BLaER1 treated with 17β-estradiol and CSF1 and Interleukin-3, amounts not matched to agents 10 nM and 100 nM (cell line): ENCODE measurements around the gene DLX3.

ENCODE experiments used
- H3K27ac ChIP-seq, 11 experiments: shearing (Covaris generic); formaldehyde crosslinking; 2 replicates each; pipeline ENCODE4 v1.8.1; 2022
- H3K27me3 ChIP-seq, 11 experiments: shearing (Covaris generic); formaldehyde crosslinking; 2 replicates each; pipeline ENCODE4 v1.8.1; 2022
- H3K36me3 ChIP-seq, 11 experiments: shearing (Covaris generic); formaldehyde crosslinking; 2 replicates each; pipeline ENCODE4 v1.8.1; 2022
- H3K4me1 ChIP-seq, 10 experiments: shearing (Covaris generic); formaldehyde crosslinking; 2 replicates each; pipeline ENCODE4 v1.8.1; 2022
- H3K4me2 ChIP-seq, 11 experiments: shearing (Covaris generic); formaldehyde crosslinking; 2 replicates each; pipeline ENCODE4 v1.8.1; 2022
- H3K4me3 ChIP-seq, 10 experiments: shearing (Covaris generic); formaldehyde crosslinking; 2 replicates each; pipeline ENCODE4 v1.8.1; 2022
- H3K9ac ChIP-seq, 11 experiments: shearing (Covaris generic); formaldehyde crosslinking; 2 replicates each; pipeline ENCODE4 v1.8.1; 2022
- H3K9me3 ChIP-seq, 11 experiments: shearing (Covaris generic); formaldehyde crosslinking; replicated peaks in 1 of 11; 2 replicates each; pipeline ENCODE4 v1.8.1; 2022
- H4K20me1 ChIP-seq, 11 experiments: shearing (Covaris generic); formaldehyde crosslinking; 2 replicates each; pipeline ENCODE4 v1.8.1; 2022
- Cebpa-rat ChIP-seq, 11 experiments: shearing (Covaris generic); IDR thresholded peaks; 2 replicates each; pipeline ENCODE4 v1.8.1; 2022

DLX3 gene

DNA sequence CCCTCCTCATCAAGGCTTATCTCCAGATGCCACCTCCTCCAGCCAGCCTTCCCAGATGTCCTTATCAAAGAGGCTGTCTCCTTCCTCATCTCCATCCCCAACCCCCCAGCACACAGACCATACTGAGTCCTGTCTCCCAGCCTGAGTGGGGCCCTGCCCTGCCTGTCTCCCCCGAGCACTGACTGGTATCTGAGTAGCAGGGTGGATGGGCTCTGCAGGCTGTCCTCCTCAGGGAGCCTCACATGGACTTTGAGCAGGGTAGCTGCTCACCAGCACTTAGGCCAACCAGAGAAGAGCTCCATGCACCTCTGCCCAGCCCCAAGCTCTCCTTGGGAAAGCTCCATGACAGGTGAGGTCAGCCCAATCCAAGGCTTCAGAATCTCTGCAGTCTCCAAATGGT lies 40.9 kb upstream of the DLX3 start:
- Histone ChIP-seq H3K27me3 (peaks cover 0 to 32% (median 8%) of the 10 kb centered on the region in 11 experiments; a peak in 14 of 22 replicates), H4K20me1 (peaks cover 0 to 7% (median 0%) of the 10 kb centered on the region in 11 experiments; a peak in 3 of 22 replicates), H3K36me3 (no peaks in the 10 kb centered on the region), H3K4me3 (no peak overlapping the region), H3K4me1 (no peaks in the 10 kb centered on the region), H3K27ac (no peak overlapping the region), H3K9me3 (no peaks in the 10 kb centered on the region), H3K9ac (no peak overlapping the region), H3K4me2 (no peak overlapping the region)
- TF ChIP-seq Cebpa-rat (IDR thresholded peaks at IDR 0.05) = no peak

GRCh38 chr17:50035421-50035879 lies 40.4 kb upstream of the DLX3 start:
- Histone ChIP-seq H3K9me3 (no peaks in the 10 kb centered on the region), H3K4me2 (no peak overlapping the region), H3K4me1 (no peaks in the 10 kb centered on the region), H3K4me3 (no peak overlapping the region), H3K36me3 (no peaks in the 10 kb centered on the region), H4K20me1 (peaks cover 0 to 7% (median 0%) of the 10 kb centered on the region in 11 experiments; a peak in 3 of 22 replicates), H3K27me3 (peaks cover 0 to 37% (median 8%) of the 10 kb centered on the region in 11 experiments; a peak in 15 of 22 replicates), H3K27ac (no peak overlapping the region), H3K9ac (no peak overlapping the region)
- TF ChIP-seq Cebpa-rat (IDR thresholded peaks at IDR 0.05) = no peak

DNA sequence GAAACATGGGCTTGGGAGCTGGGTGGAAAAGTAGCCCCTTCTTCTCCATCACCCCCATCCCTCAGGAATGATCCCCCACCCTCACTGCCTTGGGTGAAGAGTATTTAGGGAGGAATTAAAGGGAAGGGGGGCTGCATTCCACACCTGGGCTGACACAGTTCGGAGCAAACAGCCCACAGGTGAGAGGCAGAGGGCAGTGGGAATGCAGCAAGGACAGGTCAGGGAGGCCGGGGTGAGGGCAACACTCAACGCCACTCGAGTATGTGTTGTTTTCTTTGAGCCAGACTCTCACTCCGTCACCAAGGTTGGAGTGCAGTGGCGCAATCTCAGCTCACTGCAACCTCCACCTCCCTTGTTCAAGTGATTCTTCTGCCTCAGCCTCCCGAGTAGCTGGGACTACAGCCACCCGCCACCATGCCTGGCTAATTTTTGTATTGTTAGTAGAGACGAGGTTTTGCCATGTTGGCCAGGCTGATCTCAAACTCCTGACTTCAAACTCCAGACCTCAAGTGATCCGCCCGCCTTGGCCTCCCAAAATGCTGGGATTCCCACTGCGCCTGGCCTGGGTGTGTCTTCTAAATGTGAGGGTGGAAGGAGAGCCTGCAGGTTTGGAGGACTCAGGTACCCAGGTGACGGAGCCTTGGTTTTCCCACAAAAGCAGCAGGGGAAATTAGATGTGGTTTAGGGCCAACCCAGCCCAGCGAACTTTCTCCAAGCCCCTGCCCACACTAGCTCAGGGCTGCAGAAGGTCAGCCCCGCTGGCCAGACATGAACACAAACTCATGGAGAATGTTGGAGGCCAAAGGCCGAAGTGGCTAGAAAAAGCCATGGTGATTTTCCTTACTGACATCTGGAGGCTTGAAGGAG lies 39.7 kb upstream of the DLX3 start:
- Histone ChIP-seq H4K20me1 (peaks cover 0 to 7% (median 0%) of the 10 kb centered on the region in 11 experiments; a peak in 4 of 22 replicates), H3K36me3 (no peaks in the 10 kb centered on the region), H3K27ac (no peak overlapping the region), H3K27me3 (peaks cover 0 to 44% (median 15%) of the 10 kb centered on the region in 11 experiments; a peak in 15 of 22 replicates), H3K4me1 (no peaks in the 10 kb centered on the region), H3K9me3 (no peaks in the 10 kb centered on the region), H3K4me3 (no peak overlapping the region), H3K4me2 (no peak overlapping the region), H3K9ac (no peak overlapping the region)
- TF ChIP-seq Cebpa-rat (IDR thresholded peaks at IDR 0.05) = no peak

DNA sequence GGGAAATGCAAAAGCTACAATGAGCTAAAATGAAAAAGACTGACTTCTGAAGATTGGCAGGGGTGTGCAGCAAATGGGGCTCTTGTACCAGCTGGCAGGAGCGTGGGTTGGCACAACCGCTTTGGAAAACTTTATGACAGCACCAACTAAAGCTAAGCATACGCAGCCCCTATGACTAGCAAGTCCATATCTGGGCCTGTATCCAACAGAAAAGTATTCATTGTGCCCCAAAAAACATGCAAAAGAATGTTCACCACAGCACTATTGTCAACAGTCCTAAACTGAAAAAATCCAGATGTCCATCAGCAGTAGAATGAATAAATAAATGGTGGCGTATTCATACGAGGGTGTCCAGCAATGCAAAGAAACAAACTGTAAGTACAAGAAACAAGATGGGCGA lies 38.3 kb upstream of the DLX3 start:
- no peak overlapping the region for H3K4me2 ChIP-seq
- H3K4me1 ChIP-seq = peaks cover 3 to 9% (median 7%) of the 10 kb centered on the region in 10 experiments; a peak in 19 of 20 replicates

GRCh38 chr17:50029185-50029584 lies 34.2 kb upstream of the DLX3 start:
- no peaks in the 10 kb centered on the region for H3K36me3 ChIP-seq
- no peak overlapping the region for H3K9ac ChIP-seq
- peaks cover 0 to 33% (median 10%) of the 10 kb centered on the region in 11 experiments; a peak in 8 of 22 replicates for H4K20me1 ChIP-seq
- H3K4me2 ChIP-seq = peak overlapping the region in 5 of 11 experiments; percentile 92 to 99 (median 94); a peak in 5 of 22 replicates
- H3K9me3 ChIP-seq = no peaks in the 10 kb centered on the region; a peak in 3 of 22 replicates
- no peak for TF ChIP-seq Cebpa-rat (IDR thresholded peaks at IDR 0.05)
- no peak overlapping the region for H3K4me3 ChIP-seq
- peaks cover 0 to 65% (median 51%) of the 10 kb centered on the region in 11 experiments; a peak in 20 of 22 replicates for H3K27me3 ChIP-seq
- H3K27ac ChIP-seq = no peak overlapping the region; a peak in 2 of 22 replicates
- H3K4me1 ChIP-seq = peaks cover 18 to 25% (median 23%) of the 10 kb centered on the region in 10 experiments

More for the DNA sequence above, 38.3 kb upstream of the DLX3 start:
- H3K9me3 ChIP-seq = no peaks in the 10 kb centered on the region
- TF ChIP-seq Cebpa-rat (IDR thresholded peaks at IDR 0.05) = no peak
- H3K9ac ChIP-seq = no peak overlapping the region
- no peak overlapping the region for H3K4me3 ChIP-seq
- no peaks in the 10 kb centered on the region for H3K36me3 ChIP-seq
- peaks cover 0 to 58% (median 29%) of the 10 kb centered on the region in 11 experiments; a peak in 20 of 22 replicates for H3K27me3 ChIP-seq
- peaks cover 0 to 17% (median 0%) of the 10 kb centered on the region in 11 experiments; a peak in 5 of 22 replicates for H4K20me1 ChIP-seq
- no peak overlapping the region for H3K27ac ChIP-seq

DNA sequence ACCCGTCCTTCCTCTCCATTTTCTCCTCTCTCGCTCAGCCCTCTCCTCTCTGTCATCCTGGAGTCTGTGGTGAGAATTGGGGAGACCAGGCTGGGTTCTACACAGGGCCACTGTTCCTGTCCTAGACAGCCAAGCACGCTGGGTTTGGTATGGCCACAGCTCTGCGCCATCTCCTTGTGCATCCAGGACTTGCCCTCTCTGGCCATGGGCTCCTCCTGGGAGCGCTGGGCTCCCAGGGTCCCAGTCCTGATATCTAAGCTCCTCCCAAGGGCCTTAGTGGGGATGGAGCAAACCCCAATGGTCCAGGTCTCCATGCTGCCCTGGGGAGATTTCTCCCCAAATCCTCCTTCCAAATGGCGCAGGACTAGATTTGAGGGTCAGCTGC lies 33.7 kb upstream of the DLX3 start:
- Histone ChIP-seq H3K4me1 (peaks cover 18 to 25% (median 23%) of the 10 kb centered on the region in 10 experiments), H3K27me3 (peaks cover 0 to 62% (median 51%) of the 10 kb centered on the region in 11 experiments; a peak in 20 of 22 replicates), H3K9ac (no peak overlapping the region), H3K36me3 (no peaks in the 10 kb centered on the region), H3K4me3 (no peak overlapping the region), H3K27ac (peak overlapping the region in 3 of 11 experiments; percentile 3 to 6 (median 5); a peak in 4 of 22 replicates), H3K9me3 (no peaks in the 10 kb centered on the region; a peak in 3 of 22 replicates), H4K20me1 (peaks cover 0 to 33% (median 10%) of the 10 kb centered on the region in 11 experiments; a peak in 8 of 22 replicates), H3K4me2 (peak overlapping the region; percentile 87 to 99 (median 94); a peak in 21 of 22 replicates)
- TF ChIP-seq Cebpa-rat (IDR thresholded peaks at IDR 0.05) = no peak

DNA sequence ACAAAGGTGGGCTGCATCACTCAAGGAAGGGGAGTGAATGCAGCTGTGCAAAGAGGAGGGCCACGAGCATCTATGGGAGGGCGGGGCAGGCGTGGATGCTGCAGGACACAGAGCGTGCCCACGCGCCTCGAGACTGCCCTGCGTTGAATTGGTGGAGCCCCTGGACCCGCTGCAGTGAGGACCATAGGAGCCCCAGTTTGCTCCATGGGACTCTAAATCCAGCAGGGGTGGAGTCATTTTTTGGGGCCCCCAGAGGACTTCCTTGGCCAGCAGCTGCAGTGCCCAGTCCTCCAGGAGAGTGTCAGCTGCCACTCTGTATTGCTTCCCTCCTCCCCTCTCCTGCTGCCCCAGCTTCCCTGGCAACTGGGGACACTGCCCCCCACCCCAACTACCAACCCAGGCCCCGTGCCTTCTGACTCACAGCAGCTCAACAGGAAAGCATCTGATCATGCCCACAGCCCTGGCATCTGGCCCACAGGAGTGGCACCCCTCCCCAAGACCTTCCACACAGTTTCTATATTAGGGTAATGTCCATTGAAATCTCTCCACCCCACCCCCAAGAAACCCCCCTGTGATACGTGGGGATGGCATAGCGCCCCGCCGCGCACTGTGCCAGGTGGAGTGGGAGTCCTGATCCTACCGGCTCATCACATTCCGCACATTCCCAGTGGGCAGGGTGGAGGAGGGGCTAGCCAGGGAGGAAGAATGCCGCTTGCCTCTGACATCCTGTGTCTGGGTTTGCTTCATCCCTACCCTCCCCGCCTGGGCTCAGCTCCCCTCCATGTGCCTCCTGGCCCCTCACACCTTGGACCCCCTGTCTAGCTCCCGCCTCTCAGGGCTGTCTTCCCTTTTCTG lies 33.1 kb upstream of the DLX3 start:
- Histone ChIP-seq H4K20me1 (peaks cover 0 to 33% (median 10%) of the 10 kb centered on the region in 11 experiments; a peak in 8 of 22 replicates), H3K9ac (peak overlapping the region in 2 of 11 experiments; percentile 50 to 59; a peak in 2 of 22 replicates), H3K4me1 (peaks cover 18 to 25% (median 23%) of the 10 kb centered on the region in 10 experiments), H3K27ac (peak overlapping the region in 4 of 11 experiments; percentile 3 to 19 (median 8); a peak in 4 of 22 replicates), H3K4me2 (peak overlapping the region; percentile 87 to 99 (median 94)), H3K27me3 (peaks cover 0 to 62% (median 51%) of the 10 kb centered on the region in 11 experiments; a peak in 20 of 22 replicates), H3K4me3 (peak overlapping the region in 3 of 10 experiments; percentile 48 to 68 (median 60); a peak in 5 of 20 replicates), H3K9me3 (no peaks in the 10 kb centered on the region; a peak in 3 of 22 replicates), H3K36me3 (no peaks in the 10 kb centered on the region)
- TF ChIP-seq Cebpa-rat (IDR thresholded peaks at IDR 0.05) = no peak
